SK-N-SH (cell line): Measurements from ENCODE around the gene NEU2. TPM values are rescaled to one million over a fixed set of nuclear protein-coding genes. Genes with fewer than 3 reads are reported as not detected.

Source experiments
- CTCF ChIA-PET: fragments of 300-600, 350-600 bp; formaldehyde crosslinking; extraction: SDS; loops from one replicate; lab custom pipeline; 2021; lab: Yijun Ruan, JAX
- POLR2A ChIA-PET: fragments of 350-600 bp; sonication (Branson Sonifier 250); formaldehyde crosslinking; extraction: SDS; loops from one replicate; lab custom pipeline; 2020; ENCODE audit warnings: antibody characterized with exemption, inconsistent platforms; lab: Yijun Ruan, JAX
- DNase-seq: peaks from one replicate; pipeline ENCODE4 v3.0.0; 2012
- H2AFZ ChIP-seq: fragments of 200-600 bp; sonication (generic); 2 replicates; pipeline ENCODE4 v1.8.1; 2016; ENCODE audit warnings: antibody characterized with exemption, mild to moderate bottlenecking, low read depth
- H3F3A ChIP-seq: fragments of 200-600 bp; sonication (generic); replicated peaks from 2 replicates; pipeline ENCODE3; 2016; ENCODE audit warnings: antibody characterized with exemption, mild to moderate bottlenecking; ENCODE audit not compliant: insufficient read depth
- H3K27ac ChIP-seq, 2 experiments: fragments of 200-500 bp in 1 of 2; fragments of 200-600 bp in 1 of 2; sonication (Bioruptor generic) in 1 of 2; sonication (generic), shearing (Covaris generic) in 1 of 2; 2 replicates each; pipeline versions ENCODE4 v1.5.1 to v1.6.1; 2014 to 2016; ENCODE audit warnings: low read depth in 2 of 2, inconsistent platforms in 1 of 2, low read length in 1 of 2, mild to moderate bottlenecking in 1 of 2, mixed read lengths in 1 of 2
- H3K27me3 ChIP-seq: fragments of 200-600 bp; sonication (generic), shearing (Covaris generic); 2 replicates; pipeline ENCODE4 v1.6.1; 2016; ENCODE audit warnings: mixed run types; ENCODE audit not compliant: insufficient read depth
- H3K36me3 ChIP-seq, 2 experiments: fragments of 200-500 bp in 1 of 2; fragments of 200-600 bp in 1 of 2; sonication (Bioruptor generic) in 1 of 2; sonication (generic) in 1 of 2; replicated peaks in 1 of 2; 2 replicates each; pipeline versions ENCODE3 to v1.5.1; 2014 to 2016; ENCODE audit warnings: low read length in 1 of 2, mild to moderate bottlenecking in 1 of 2; ENCODE audit not compliant: insufficient read depth in 2 of 2, control insufficient read depth in 1 of 2
- H3K4me1 ChIP-seq, 2 experiments: fragments of 200-500 bp in 1 of 2; fragments of 200-600 bp in 1 of 2; sonication (Bioruptor generic) in 1 of 2; sonication (generic), shearing (Covaris generic) in 1 of 2; 2 replicates each; pipeline versions ENCODE4 v1.5.1 to v1.6.1; 2014 to 2016; ENCODE audit warnings: low read depth in 1 of 2, low read length in 1 of 2, mixed run types in 1 of 2; ENCODE audit not compliant: insufficient read depth in 2 of 2, control insufficient read depth in 1 of 2
- H3K4me2 ChIP-seq: fragments of 200-600 bp; sonication (generic), shearing (Covaris generic); 2 replicates; pipeline ENCODE4 v1.6.1; 2017; ENCODE audit warnings: mixed run types
- H3K4me3 ChIP-seq, 2 experiments: fragments of 200-500 bp in 1 of 2; fragments of 200-600 bp in 1 of 2; sonication (Bioruptor generic) in 1 of 2; sonication (generic), shearing (Covaris generic) in 1 of 2; 2 replicates each; pipeline versions ENCODE4 v1.5.1 to v1.8.1; 2014 to 2016; ENCODE audit warnings: low read depth in 2 of 2, inconsistent platforms in 1 of 2, low read length in 1 of 2, mild to moderate bottlenecking in 1 of 2, mixed read lengths in 1 of 2, moderate library complexity in 1 of 2
- H3K79me2 ChIP-seq: fragments of 200-600 bp; sonication (generic); 2 replicates; pipeline ENCODE4 v1.8.1; 2017; ENCODE audit warnings: mild to moderate bottlenecking; ENCODE audit not compliant: insufficient read depth
- H3K9ac ChIP-seq: fragments of 200-600 bp; sonication (generic); 2 replicates; pipeline ENCODE4 v1.6.1; 2017; ENCODE audit warnings: mixed run types
- H3K9me2 ChIP-seq: fragments of 200-600 bp; sonication (generic); 2 replicates; pipeline ENCODE4 v1.6.1; 2017; ENCODE audit warnings: mixed run types
- H3K9me3 ChIP-seq: fragments of 200-600 bp; sonication (generic); 2 replicates; pipeline ENCODE4 v1.6.1; 2017; ENCODE audit warnings: mixed run types, mild to moderate bottlenecking, moderate library complexity
- H4K20me1 ChIP-seq: fragments of 200-600 bp; sonication (generic); 2 replicates; pipeline ENCODE4 v1.6.1; 2017; ENCODE audit warnings: mild to moderate bottlenecking, mixed run types; ENCODE audit not compliant: insufficient read depth
- CHD2 ChIP-seq: fragments of 150-350 bp; IDR thresholded peaks from 2 replicates; pipeline ENCODE4 v1.6.1; 2018; ENCODE audit warnings: low read length; ENCODE audit not compliant: partially characterized antibody
- FOSL2 ChIP-seq: IDR thresholded peaks from 2 replicates; pipeline ENCODE4 v1.4.0; 2012; ENCODE audit warnings: low read depth, mild to moderate bottlenecking, moderate library complexity, borderline replicate concordance
- GATA2 ChIP-seq: sonication (generic); formaldehyde crosslinking; IDR thresholded peaks from 2 replicates; pipeline ENCODE4 v1.5.0; 2020; ENCODE audit warnings: mild to moderate bottlenecking, missing genetic modification reagents
- JUND ChIP-seq: IDR thresholded peaks from 2 replicates; pipeline ENCODE4 v1.4.0; 2012
- RFX5 ChIP-seq: IDR thresholded peaks from 2 replicates; pipeline ENCODE4 v1.6.1; 2012; ENCODE audit warnings: mild to moderate bottlenecking, improper control_type of control experiment, low read length
- SIN3A ChIP-seq: IDR thresholded peaks from 2 replicates; pipeline ENCODE4 v1.6.1; 2012; ENCODE audit warnings: low read depth, mild to moderate bottlenecking, low read length, moderate library complexity, borderline replicate concordance
- USF2 ChIP-seq: fragments of 150-350 bp; IDR thresholded peaks from 2 replicates; pipeline ENCODE4 v1.6.1; 2017; ENCODE audit warnings: antibody characterized with exemption, low read length, low read depth, borderline replicate concordance
- YY1 ChIP-seq: IDR thresholded peaks from 2 replicates; pipeline ENCODE4 v1.4.0; 2012; ENCODE audit warnings: low read depth, mild to moderate bottlenecking
- WGBS: methylation state at CpG from one replicate; pipeline ENCODE4 v1.1.6; 2017; ENCODE audit warnings: low lambda C conversion rate; 5-methylcytosine and 5-hydroxymethylcytosine counted together
- polyA plus RNA-seq, 3 experiments: library from polyadenylated mRNA; depleted of rRNA; stranded (reverse); fragments of >200 nt; gene quantifications; 2 replicates each; pipeline ENCODE4 v1.2.3, GENCODE V29; 2012
- TF ChIP-seq, protein P1 (sequence below): IDR thresholded peaks from 2 replicates; pipeline ENCODE4 v1.4.0; 2012; ENCODE audit warnings: low read depth
- TF ChIP-seq, protein P2 (sequence below): IDR thresholded peaks from 2 replicates; pipeline ENCODE4 v1.4.0; 2012; ENCODE audit warnings: low read depth, borderline replicate concordance

The NEU2 gene
- polyA plus RNA-seq, 1 of the 3 experiments (the other 2 are of a cell fraction) = not detected

DNA sequence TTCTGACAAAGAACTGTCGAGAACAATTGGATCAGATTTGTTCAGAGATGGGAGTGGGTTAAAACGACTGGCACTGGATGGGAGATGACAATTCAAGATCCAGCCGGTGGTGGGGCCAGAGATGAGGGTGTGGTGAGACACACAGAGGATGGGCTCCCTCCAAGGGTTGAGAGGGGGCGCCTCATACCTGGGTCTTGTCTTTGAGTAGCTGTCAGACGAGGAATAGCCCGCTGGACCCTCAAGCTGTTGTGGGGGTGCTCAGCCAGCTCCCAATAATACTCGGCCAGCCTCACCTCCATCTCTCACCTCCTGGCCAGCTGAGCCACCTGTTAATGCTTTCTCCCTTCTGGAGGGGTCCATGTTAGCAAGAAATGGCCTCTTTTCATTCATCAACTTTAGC lies 41.6 kb downstream of the NEU2 start:
- Histone ChIP-seq H3F3A (no peaks in the 10 kb centered on the region), H3K4me2 (no peak overlapping the region), H3K4me3 (no peak overlapping the region), H3K36me3 (no peaks in the 10 kb centered on the region), H2AFZ (no peak overlapping the region), H3K9ac (no peak overlapping the region), H3K27me3 (no peaks in the 10 kb centered on the region; the same call in 1 of the 2 replicates), H3K4me1 (no peaks in the 10 kb centered on the region), H4K20me1 (no peaks in the 10 kb centered on the region), H3K9me2 (no peaks in the 10 kb centered on the region), H3K9me3 (peaks cover 10% of the 10 kb centered on the region), H3K79me2 (no peaks in the 10 kb centered on the region), H3K27ac (no peak overlapping the region)
- CTCF ChIA-PET = interaction anchor here (0.8 kb wide), 1 partner anchor 20 kb away, joined by 3 read pairs; no protein-coding TSS in a partner anchor
- POLR2A ChIA-PET = no interaction called here
- no peak for DNase-seq
- WGBS = 60% methylated on average over 6 of the region's 7 CpGs
- TF ChIP-seq JUND (no peak), RFX5 (no peak), USF2 (no peak)

- Histone ChIP-seq H3K9me2 (no peaks in the 10 kb centered on the region), H3K36me3 (no peaks in the 10 kb centered on the region), H3K9ac (no peak overlapping the region), H3K4me2 (no peak overlapping the region), H3K27me3 (no peaks in the 10 kb centered on the region; the same call in 1 of the 2 replicates), H3F3A (no peaks in the 10 kb centered on the region), H3K27ac (no peak overlapping the region), H2AFZ (no peak overlapping the region), H3K4me3 (no peak overlapping the region), H4K20me1 (no peaks in the 10 kb centered on the region), H3K9me3 (peaks cover 10% of the 10 kb centered on the region), H3K79me2 (no peaks in the 10 kb centered on the region), H3K4me1 (no peaks in the 10 kb centered on the region)
- ChIA-PET POLR2A (no interaction called here), CTCF (interaction anchor here (0.9 to 1.3 kb wide), 3 partner anchors 14 to 22 kb away, joined by 3 read pairs; no protein-coding TSS in a partner anchor)
- TF ChIP-seq SIN3A = no peak
- no peak for DNase-seq
- 79% methylated on average over 2 of the region's 6 CpGs for WGBS
These were observed 42.9 kb downstream of the NEU2 start for GRCh38 chr2:233075141-233075965.

DNA sequence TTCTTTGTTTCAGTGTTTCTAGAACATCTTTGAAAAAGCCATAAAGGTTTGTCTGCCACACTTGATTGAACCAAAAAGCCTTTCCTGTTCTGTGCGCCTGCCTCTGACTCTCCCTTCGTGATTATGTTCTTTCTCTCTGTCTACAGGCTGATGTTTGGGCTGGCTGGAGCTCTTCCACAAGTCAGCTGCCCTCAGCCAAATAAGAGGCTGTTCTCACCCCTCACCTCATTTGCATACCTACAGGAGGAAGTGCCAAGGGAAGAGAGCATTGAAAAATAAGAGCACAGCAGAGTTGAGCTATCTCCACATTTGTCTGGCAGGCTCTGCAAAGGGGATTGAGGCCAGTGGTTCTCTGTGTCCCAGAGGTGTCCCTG lies 43.5 kb downstream of the NEU2 start:
- TF ChIP-seq CHD2 (no peak), SIN3A (no peak), FOSL2 (no peak), YY1 (no peak), JUND (no peak), GATA2 (CRISPR knock-in tag) (no peak)
- TF ChIP-seq, protein P1, sequence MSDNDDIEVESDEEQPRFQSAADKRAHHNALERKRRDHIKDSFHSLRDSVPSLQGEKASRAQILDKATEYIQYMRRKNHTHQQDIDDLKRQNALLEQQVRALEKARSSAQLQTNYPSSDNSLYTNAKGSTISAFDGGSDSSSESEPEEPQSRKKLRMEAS = no peak
- TF ChIP-seq, protein P2, sequence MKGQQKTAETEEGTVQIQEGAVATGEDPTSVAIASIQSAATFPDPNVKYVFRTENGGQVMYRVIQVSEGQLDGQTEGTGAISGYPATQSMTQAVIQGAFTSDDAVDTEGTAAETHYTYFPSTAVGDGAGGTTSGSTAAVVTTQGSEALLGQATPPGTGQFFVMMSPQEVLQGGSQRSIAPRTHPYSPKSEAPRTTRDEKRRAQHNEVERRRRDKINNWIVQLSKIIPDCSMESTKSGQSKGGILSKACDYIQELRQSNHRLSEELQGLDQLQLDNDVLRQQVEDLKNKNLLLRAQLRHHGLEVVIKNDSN = no peak
- TF ChIP-seq, all 33 proteins: peak for 0
- H3K4me1 ChIP-seq = no peaks in the 10 kb centered on the region
- CTCF ChIA-PET = interaction anchor here (0.9 to 1.3 kb wide), 3 partner anchors 15 to 22 kb away, joined by 3 read pairs; no protein-coding TSS in a partner anchor
- no peaks in the 10 kb centered on the region for H3K9me2 ChIP-seq
- H3K79me2 ChIP-seq = no peaks in the 10 kb centered on the region
- H3F3A ChIP-seq = no peaks in the 10 kb centered on the region
- no peak overlapping the region for H3K4me3 ChIP-seq
- peaks cover 10% of the 10 kb centered on the region for H3K9me3 ChIP-seq
- POLR2A ChIA-PET = no interaction called here
- H3K4me2 ChIP-seq = no peak overlapping the region
- no peak for DNase-seq
- no peak overlapping the region for H3K27ac ChIP-seq
- no peaks in the 10 kb centered on the region for H3K36me3 ChIP-seq
- H2AFZ ChIP-seq = no peak overlapping the region
- 77% methylated on average over 2 of the region's 2 CpGs for WGBS
- no peak overlapping the region for H3K9ac ChIP-seq
- H3K27me3 ChIP-seq = no peaks in the 10 kb centered on the region; the same call in 1 of the 2 replicates
- H4K20me1 ChIP-seq = no peaks in the 10 kb centered on the region
